RWPE2 (cell line): ENCODE measurements around the gene EIF2S3.

Source experiments
- ATAC-seq: fragments of 200-7000 bp; cut with Tn5 transposase; 3 replicates; pipeline ENCODE4 v1.9.1; 2021; ENCODE audit warnings: low read depth
- DNase-seq: peaks from one replicate; pipeline ENCODE4 v3.0.0-alpha.2; 2020; ENCODE audit warnings: low spot score
- H3K27ac ChIP-seq: fragments of 450-650 bp; 2 replicates; pipeline ENCODE4 v1.5.1; 2017; ENCODE audit warnings: mild to moderate bottlenecking; ENCODE audit not compliant: poor library complexity, severe bottlenecking
- H3K27me3 ChIP-seq: fragments of 250-450 bp; sonication (Bioruptor Pico); 2 replicates; pipeline ENCODE4 v1.5.1; 2021; ENCODE audit warnings: mild to moderate bottlenecking, moderate library complexity; ENCODE audit not compliant: insufficient read depth, poor library complexity, severe bottlenecking
- H3K36me3 ChIP-seq: fragments of 250-450 bp; sonication (Bioruptor Pico); 2 replicates; pipeline ENCODE4 v1.5.1; 2020; ENCODE audit warnings: low read depth, mild to moderate bottlenecking, moderate library complexity
- H3K4me1 ChIP-seq: fragments of 250-450 bp; sonication (Bioruptor Pico); 2 replicates; pipeline ENCODE4 v1.5.1; 2021; ENCODE audit warnings: mild to moderate bottlenecking, moderate library complexity; ENCODE audit not compliant: insufficient read depth, poor library complexity, severe bottlenecking
- H3K4me3 ChIP-seq: fragments of 250-450 bp; sonication (Bioruptor Pico); 2 replicates; pipeline ENCODE4 v1.5.1; 2021; ENCODE audit warnings: mild to moderate bottlenecking, moderate library complexity; ENCODE audit not compliant: severe bottlenecking
- H3K9me3 ChIP-seq: fragments of 250-450 bp; sonication (Bioruptor Pico); 2 replicates; pipeline ENCODE4 v1.5.1; 2021; ENCODE audit warnings: mild to moderate bottlenecking, moderate library complexity; ENCODE audit not compliant: severe bottlenecking
- TF ChIP-seq, protein P1 (sequence below): fragments of 450-650 bp; IDR thresholded peaks from one replicate; pipeline ENCODE4 v1.5.1; 2017; ENCODE audit warnings: mild to moderate bottlenecking, moderate library complexity; ENCODE audit not compliant: poor library complexity, severe bottlenecking

EIF2S3 gene

DNA sequence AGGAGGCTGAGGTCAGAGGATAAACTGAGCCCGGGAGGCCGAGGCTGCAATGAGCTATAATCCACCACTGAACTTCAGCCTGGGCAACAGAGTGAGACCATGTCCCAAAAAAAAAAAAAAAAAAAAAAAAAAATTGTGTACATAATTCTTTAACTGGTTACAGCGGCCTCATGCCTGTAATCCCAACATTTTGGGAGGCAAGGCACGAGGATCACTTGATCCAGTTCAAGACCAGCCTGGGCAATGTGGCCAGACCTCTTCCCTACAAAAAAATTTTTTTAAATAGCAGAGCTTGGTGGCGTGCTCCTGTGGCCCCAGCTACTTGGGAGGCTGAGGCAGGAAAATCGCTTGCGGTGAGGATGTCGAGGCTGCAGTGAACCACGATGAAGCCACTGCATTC lies 37.1 kb upstream of the EIF2S3 start:
- H3K9me3 ChIP-seq, result no peaks in the 10 kb centered on the region
- no peak for DNase-seq
- H3K36me3 ChIP-seq, result no peaks in the 10 kb centered on the region
- no peak for ATAC-seq
- TF ChIP-seq, protein P1, sequence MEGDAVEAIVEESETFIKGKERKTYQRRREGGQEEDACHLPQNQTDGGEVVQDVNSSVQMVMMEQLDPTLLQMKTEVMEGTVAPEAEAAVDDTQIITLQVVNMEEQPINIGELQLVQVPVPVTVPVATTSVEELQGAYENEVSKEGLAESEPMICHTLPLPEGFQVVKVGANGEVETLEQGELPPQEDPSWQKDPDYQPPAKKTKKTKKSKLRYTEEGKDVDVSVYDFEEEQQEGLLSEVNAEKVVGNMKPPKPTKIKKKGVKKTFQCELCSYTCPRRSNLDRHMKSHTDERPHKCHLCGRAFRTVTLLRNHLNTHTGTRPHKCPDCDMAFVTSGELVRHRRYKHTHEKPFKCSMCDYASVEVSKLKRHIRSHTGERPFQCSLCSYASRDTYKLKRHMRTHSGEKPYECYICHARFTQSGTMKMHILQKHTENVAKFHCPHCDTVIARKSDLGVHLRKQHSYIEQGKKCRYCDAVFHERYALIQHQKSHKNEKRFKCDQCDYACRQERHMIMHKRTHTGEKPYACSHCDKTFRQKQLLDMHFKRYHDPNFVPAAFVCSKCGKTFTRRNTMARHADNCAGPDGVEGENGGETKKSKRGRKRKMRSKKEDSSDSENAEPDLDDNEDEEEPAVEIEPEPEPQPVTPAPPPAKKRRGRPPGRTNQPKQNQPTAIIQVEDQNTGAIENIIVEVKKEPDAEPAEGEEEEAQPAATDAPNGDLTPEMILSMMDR, result no peak
- H3K4me3 ChIP-seq, result no peak overlapping the region
- H3K4me1 ChIP-seq, result no peaks in the 10 kb centered on the region
- no peaks in the 10 kb centered on the region for H3K27me3 ChIP-seq
- no peak overlapping the region for H3K27ac ChIP-seq

DNA sequence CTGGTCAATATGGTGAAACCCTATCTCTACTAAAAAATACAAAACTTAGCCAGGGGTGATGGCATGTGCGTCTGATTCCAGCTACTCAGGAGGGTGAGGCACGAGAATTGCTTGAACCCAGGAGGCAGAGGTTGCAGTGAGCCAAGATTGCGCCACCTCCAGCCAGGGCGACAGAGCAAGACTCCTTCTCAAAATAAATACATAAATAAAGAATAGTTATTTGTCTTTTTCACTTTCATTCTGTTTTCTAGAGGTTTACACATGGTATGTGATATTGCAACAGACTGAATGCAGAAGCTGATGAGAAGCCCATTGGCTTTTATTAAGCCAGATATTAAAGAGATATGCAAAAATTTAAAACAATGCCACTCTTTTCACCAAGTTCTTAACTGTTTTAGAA lies 35.9 kb upstream of the EIF2S3 start:
- TF ChIP-seq, protein P1, result no peak
- Histone ChIP-seq H3K4me1 (no peaks in the 10 kb centered on the region), H3K9me3 (no peaks in the 10 kb centered on the region), H3K36me3 (no peaks in the 10 kb centered on the region), H3K4me3 (no peak overlapping the region), H3K27ac (no peak overlapping the region), H3K27me3 (no peaks in the 10 kb centered on the region)
- DNase-seq (no peak), ATAC-seq (no peak)

DNA sequence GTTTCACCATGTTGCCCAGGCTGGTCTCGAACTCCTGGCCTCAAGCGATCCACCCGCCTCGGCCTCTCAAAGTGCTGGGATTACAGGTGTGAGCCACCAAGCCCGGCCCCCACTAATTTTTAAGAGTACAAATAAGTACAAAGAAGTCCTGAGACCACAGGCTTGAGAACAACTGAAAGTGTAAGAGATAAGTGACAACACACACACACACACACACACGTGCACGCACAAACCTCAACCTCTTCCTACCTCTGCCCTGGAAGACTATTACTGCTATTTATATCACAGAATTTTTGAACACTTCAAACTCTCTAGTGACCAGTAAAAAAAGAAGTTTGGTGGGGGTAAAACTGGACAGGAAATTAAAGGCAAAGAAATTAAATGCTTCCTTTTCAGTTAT lies 35.3 kb upstream of the EIF2S3 start:
- ATAC-seq (no peak), DNase-seq (no peak)
- no peak overlapping the region for H3K4me3 ChIP-seq
- no peaks in the 10 kb centered on the region for H3K9me3 ChIP-seq
- no peak overlapping the region for H3K27ac ChIP-seq
- H3K27me3 ChIP-seq, result no peaks in the 10 kb centered on the region
- TF ChIP-seq, protein P1, result no peak
- H3K4me1 ChIP-seq, result no peaks in the 10 kb centered on the region
- H3K36me3 ChIP-seq, result no peaks in the 10 kb centered on the region

DNA sequence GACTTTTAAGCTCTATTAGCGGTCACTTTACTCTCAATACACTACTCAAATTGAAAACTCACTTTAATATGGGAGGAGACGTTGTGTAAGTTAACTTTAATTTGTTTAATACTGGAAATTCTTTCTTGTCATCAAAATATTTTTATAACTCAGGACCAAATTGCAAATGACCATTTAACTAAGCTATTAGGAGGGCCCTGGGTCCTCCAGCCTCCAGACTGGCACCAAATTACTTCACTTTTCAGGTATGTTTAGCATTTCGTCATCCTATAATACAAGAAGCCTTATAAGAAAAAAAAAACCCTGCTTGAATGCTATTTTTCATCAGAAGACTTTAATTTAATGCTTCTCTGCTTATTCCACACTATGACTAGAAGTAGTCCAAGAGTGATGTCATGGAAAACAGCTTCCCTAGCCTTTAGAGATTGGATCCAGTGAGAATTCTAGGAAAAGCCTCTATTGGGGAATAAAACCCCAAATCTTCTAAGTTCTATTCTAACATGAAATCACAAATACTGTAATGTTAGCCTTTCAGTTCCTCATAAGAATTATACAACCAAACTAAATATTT lies 34.4 kb upstream of the EIF2S3 start:
- no peak for ATAC-seq
- Histone ChIP-seq H3K4me3 (no peak overlapping the region), H3K27ac (no peak overlapping the region)

DNA sequence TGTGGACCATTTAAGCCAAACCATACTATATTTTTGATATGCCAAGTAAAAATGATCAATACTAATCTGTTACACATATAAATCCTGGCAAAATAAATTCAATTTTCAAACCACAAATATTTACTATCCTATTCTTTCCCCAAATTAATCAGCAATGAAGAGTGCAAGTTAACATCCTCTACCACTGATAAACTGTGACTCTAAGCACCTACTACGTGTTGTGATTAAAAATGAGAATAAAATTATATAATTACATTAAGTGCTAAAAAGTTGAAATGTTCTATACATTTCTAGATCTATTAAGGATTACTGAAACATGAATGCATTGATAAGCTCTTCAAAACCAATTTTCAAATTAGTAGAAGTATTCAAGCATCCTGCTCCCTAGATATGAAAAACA lies 31.2 kb upstream of the EIF2S3 start:
- ATAC-seq (no peak), DNase-seq (no peak)
- Histone ChIP-seq H3K9me3 (no peaks in the 10 kb centered on the region), H3K4me1 (no peaks in the 10 kb centered on the region), H3K27me3 (no peaks in the 10 kb centered on the region), H3K4me3 (peak overlapping the region; percentile 85), H3K27ac (no peak overlapping the region), H3K36me3 (no peaks in the 10 kb centered on the region)
- TF ChIP-seq, protein P1, result no peak

More for the DNA sequence above, 34.4 kb upstream of the EIF2S3 start:
- H3K36me3 ChIP-seq, result no peaks in the 10 kb centered on the region
- H3K27me3 ChIP-seq, result no peaks in the 10 kb centered on the region
- no peaks in the 10 kb centered on the region for H3K4me1 ChIP-seq
- no peaks in the 10 kb centered on the region for H3K9me3 ChIP-seq
- TF ChIP-seq, protein P1, result no peak
- no peak for DNase-seq
